Thyroid gland (tissue), 4 donors: ENCODE results near the gene ST3GAL4.

Experiments used
- CTCF ChIP-seq, 6 experiments: fragments of 200-600 bp in 3 of 6; fragments of 450-650 bp in 3 of 6; sonication (generic) in 3 of 6; IDR thresholded peaks; one replicate each; pipeline ENCODE4 v1.5.1; 2016 to 2019; ENCODE audit warnings: antibody characterized with exemption in 6 of 6, mild to moderate bottlenecking in 2 of 6, inconsistent platforms in 1 of 6, moderate library complexity in 1 of 6
- POLR2A ChIP-seq, 2 donors: fragments of 450-650 bp; IDR thresholded peaks; one replicate each; pipeline ENCODE4 v1.6.1; 2017; ENCODE audit warnings: antibody characterized with exemption in 2 of 2, mild to moderate bottlenecking in 2 of 2, moderate library complexity in 1 of 2

- TF ChIP-seq CTCF (IDR thresholded peaks at IDR 0.05) (no peak), POLR2A (IDR thresholded peaks at IDR 0.05) (no peak)
Measured at GRCh38 chr11:126409620-126409985, 54.1 kb downstream of the ST3GAL4 start.
